Hepatocyte (in vitro differentiated cells): Measurements from ENCODE around the gene ZNF71.

Experiments used
- EZH2 ChIP-seq: fragments of 200-600 bp; sonication (generic); IDR thresholded peaks from 2 replicates; pipeline ENCODE4 v1.6.1; 2016; ENCODE audit warnings: antibody characterized with exemption, mild to moderate bottlenecking, borderline replicate concordance
- EZH2phosphoT487 ChIP-seq: fragments of 200-600 bp; sonication (generic); IDR thresholded peaks from one replicate; pipeline ENCODE4 v1.6.1; 2018; ENCODE audit warnings: antibody characterized with exemption, mild to moderate bottlenecking, low read depth, moderate library complexity; ENCODE audit not compliant: unreplicated experiment, severe bottlenecking
- TF ChIP-seq, protein P1 (sequence below): fragments of 200-600 bp; sonication (generic); IDR thresholded peaks from 2 replicates; pipeline ENCODE4 v1.5.1; 2016; ENCODE audit warnings: antibody characterized with exemption, mild to moderate bottlenecking; ENCODE audit not compliant: poor library complexity

DNA sequence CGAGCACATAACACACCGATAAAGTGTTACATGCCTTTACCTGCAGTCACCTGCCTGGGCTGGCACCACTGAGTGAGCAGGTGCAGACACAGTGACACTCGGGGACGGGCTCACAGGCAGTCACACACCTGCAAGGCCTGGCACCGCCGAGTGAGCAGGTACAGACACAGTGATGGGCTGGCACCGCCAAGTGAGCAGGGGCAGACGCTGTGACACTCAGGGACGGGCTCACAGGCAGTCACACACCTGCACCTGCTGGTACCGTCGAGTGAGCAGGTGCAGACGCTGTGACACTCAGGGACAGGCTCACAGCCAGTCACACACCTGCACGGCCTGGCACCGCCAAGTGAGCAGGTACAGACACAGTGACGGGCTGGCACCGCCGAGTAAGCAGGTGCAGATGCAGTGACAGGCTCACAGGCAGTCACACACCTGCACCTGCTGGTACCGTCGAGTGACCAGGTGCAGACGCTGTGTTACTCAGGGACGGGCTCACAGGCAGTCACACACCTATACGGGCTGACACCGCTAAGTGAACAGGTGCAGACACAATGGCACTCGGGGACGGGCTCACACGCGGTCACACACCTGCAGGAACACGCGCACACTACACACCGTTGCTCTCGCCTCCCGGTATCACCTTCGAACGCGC lies 76.0 kb downstream of the ZNF71 start:
- TF ChIP-seq, protein P1, sequence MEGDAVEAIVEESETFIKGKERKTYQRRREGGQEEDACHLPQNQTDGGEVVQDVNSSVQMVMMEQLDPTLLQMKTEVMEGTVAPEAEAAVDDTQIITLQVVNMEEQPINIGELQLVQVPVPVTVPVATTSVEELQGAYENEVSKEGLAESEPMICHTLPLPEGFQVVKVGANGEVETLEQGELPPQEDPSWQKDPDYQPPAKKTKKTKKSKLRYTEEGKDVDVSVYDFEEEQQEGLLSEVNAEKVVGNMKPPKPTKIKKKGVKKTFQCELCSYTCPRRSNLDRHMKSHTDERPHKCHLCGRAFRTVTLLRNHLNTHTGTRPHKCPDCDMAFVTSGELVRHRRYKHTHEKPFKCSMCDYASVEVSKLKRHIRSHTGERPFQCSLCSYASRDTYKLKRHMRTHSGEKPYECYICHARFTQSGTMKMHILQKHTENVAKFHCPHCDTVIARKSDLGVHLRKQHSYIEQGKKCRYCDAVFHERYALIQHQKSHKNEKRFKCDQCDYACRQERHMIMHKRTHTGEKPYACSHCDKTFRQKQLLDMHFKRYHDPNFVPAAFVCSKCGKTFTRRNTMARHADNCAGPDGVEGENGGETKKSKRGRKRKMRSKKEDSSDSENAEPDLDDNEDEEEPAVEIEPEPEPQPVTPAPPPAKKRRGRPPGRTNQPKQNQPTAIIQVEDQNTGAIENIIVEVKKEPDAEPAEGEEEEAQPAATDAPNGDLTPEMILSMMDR, result no peak
- TF ChIP-seq EZH2 (no peak), EZH2phosphoT487 (no peak)
